Activated CD4-positive, alpha-beta T cell treated with anti-CD3 and anti-CD28 coated beads for 48 hours (primary cell): ENCODE results near the gene LRAT.

Source experiments
- DNase-seq: peaks from one replicate; pipeline ENCODE4 v3.0.0-alpha.2; 2020

LRAT gene

GRCh38 chr4:154778264-154778663 lies 34.5 kb downstream of the LRAT start:
- DNase-seq, result no peak

GRCh38 chr4:154779362-154779947 lies 35.7 kb downstream of the LRAT start:
- DNase-seq, result no peak

- DNase-seq, result no peak
These were observed 37.6 kb downstream of the LRAT start, which contains the start of gene RBM46 for GRCh38 chr4:154781126-154781982. TSS of gene RBM46 (plus strand) at chr4:154781272. CDS start at chr4:154796753, 15,481 bp downstream.

GRCh38 chr4:154781983-154782293 lies 38.1 kb downstream of the LRAT start:
- no peak for DNase-seq
